ENCODE data around the gene AFAP1. TPM values are rescaled to one million over a fixed set of nuclear protein-coding genes. Genes with fewer than 3 reads are reported as not detected.

AFAP1 gene
- polyA plus RNA-seq, 1 experiment: 48.5 TPM

DNA sequence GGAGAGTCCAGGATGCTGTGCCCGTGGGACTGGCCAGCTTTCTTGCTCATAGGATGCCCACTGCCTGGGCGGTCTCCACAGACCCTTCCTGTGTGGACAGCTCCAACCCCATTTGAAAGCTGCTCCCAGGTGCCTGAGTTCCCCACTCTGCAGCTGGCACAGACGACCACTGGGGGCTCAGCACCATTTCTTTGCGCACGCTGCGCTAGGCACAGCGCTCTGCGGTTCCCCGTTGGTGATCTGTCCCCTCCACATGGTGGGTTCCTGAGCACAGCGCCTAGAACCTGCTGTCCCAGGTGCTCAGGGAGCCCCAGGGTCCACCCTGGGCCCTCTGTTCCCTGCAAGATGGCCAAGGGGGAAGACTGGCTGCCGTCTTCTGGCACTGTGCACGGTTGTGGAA lies 45.4 kb upstream of the AFAP1 start:
- no peak for DNase-seq (ENCODE audit: low read depth)
- TF ChIP-seq CTCF (IDR thresholded peaks at IDR 0.05; ENCODE audit: insufficient read depth, low read depth, low read length): no peak
- ChIA-PET CTCF (interaction anchor here (1.3 to 6.3 kb wide), 3 partner anchors 31 to 180 kb away, joined by 3 to 151 read pairs (median 13); no protein-coding TSS in a partner anchor), POLR2A (no interaction called here)
- Histone ChIP-seq H3K4me3 (ENCODE audit: low read depth, low read length) (no peak overlapping the region), H3K27me3 (ENCODE audit: control insufficient read depth, insufficient read depth, low read length) (no peaks in the 10 kb centered on the region), H3K36me3 (ENCODE audit: control insufficient read depth, insufficient read depth, low read length) (no peaks in the 10 kb centered on the region)

GRCh38 chr4:7984286-7984925 lies 44.7 kb upstream of the AFAP1 start:
- ChIA-PET POLR2A (no interaction called here), CTCF (interaction anchor here (1.3 to 6.3 kb wide), 2 partner anchors 32 to 179 kb away, joined by 3 to 151 read pairs; no protein-coding TSS in a partner anchor)
- no peak for TF ChIP-seq CTCF (IDR thresholded peaks at IDR 0.05; ENCODE audit: insufficient read depth, low read depth, low read length)
- DNase-seq (ENCODE audit: low read depth): no peak
- H3K27me3 ChIP-seq (ENCODE audit: control insufficient read depth, insufficient read depth, low read length): no peaks in the 10 kb centered on the region
- H3K36me3 ChIP-seq (ENCODE audit: control insufficient read depth, insufficient read depth, low read length): no peaks in the 10 kb centered on the region
- H3K4me3 ChIP-seq (ENCODE audit: low read depth, low read length): no peak overlapping the region

DNA sequence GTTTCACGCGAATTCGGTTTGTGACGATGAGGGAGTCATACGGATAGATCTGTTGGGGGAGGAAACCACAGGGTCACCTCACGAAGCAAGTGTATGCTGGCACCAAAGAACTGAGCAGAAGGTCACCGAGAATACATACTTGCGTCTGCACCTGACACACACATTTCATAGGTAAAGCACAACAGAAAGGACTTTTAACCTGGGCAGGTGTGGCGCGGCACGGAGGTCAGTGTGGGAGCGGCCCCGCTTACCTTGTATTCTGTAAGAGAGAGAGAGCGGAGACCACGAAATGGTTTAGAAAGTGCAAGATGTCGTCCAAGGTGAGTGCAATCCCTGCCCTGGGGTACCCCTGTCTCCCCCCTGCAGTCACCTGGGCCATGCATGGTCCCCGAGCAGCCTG lies 43.6 kb upstream of the AFAP1 start:
- TF ChIP-seq CTCF (IDR thresholded peaks at IDR 0.05; ENCODE audit: insufficient read depth, low read depth, low read length): no peak
- ChIA-PET CTCF (interaction anchor here (1.8 kb wide), 1 partner anchor 171 kb away, joined by 5 read pairs; no protein-coding TSS in a partner anchor), POLR2A (no interaction called here)
- no peak overlapping the region for H3K4me3 ChIP-seq (ENCODE audit: low read depth, low read length)
- no peak for DNase-seq (ENCODE audit: low read depth)
- H3K36me3 ChIP-seq (ENCODE audit: control insufficient read depth, insufficient read depth, low read length): no peaks in the 10 kb centered on the region
- no peaks in the 10 kb centered on the region for H3K27me3 ChIP-seq (ENCODE audit: control insufficient read depth, insufficient read depth, low read length)

DNA sequence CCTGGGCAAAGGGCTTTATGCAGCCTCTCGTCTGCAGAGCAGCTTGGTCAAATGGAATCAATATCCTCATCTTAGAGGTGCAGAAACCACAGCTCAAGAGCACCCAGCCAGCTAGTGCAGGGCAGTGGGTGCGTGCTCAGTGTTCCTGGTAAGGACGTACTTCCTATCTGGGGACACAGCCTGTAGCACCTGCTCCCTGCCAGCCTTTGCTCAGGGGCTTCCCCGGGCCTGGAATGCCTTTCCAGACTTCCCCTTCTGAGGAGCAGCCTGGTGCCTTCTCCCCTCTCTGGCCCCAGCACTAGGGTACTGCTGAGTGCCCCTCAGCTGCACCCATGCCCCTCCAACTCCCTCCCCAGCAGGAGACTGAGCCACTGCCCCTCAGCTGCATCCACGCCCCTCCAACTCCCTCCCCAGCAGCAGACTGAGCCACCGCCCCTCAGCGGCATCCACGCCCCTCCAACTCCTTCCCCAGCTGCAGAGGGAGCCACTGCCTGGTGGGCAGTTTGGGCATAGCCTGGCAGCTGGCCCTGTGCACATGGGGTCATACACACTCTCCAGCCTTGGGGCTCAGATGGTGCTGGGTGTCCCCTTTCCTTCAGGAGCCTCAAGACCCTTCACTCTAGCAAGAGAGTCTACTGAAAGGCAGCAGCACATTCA lies 42.2 kb upstream of the AFAP1 start:
- no peak for TF ChIP-seq CTCF (IDR thresholded peaks at IDR 0.05; ENCODE audit: insufficient read depth, low read depth, low read length)
- Histone ChIP-seq H3K36me3 (ENCODE audit: control insufficient read depth, insufficient read depth, low read length) (no peaks in the 10 kb centered on the region), H3K4me3 (ENCODE audit: low read depth, low read length) (no peak overlapping the region), H3K27me3 (ENCODE audit: control insufficient read depth, insufficient read depth, low read length) (no peaks in the 10 kb centered on the region)
- DNase-seq (ENCODE audit: low read depth): no peak
- CTCF ChIA-PET: interaction anchor here (0.9 to 1.8 kb wide), 3 partner anchors 44 to 169 kb away, joined by 3 to 6 read pairs (median 5); no protein-coding TSS in a partner anchor
- POLR2A ChIA-PET: interaction anchor here (1.0 kb wide), 1 partner anchor 86 kb away, joined by 3 read pairs; no protein-coding TSS in a partner anchor

GRCh38 chr4:7980036-7980435 lies 40.4 kb upstream of the AFAP1 start:
- no peaks in the 10 kb centered on the region for H3K27me3 ChIP-seq (ENCODE audit: control insufficient read depth, insufficient read depth, low read length)
- no peak for TF ChIP-seq CTCF (IDR thresholded peaks at IDR 0.05; ENCODE audit: insufficient read depth, low read depth, low read length)
- POLR2A ChIA-PET: no interaction called here
- no peak overlapping the region for H3K4me3 ChIP-seq (ENCODE audit: low read depth, low read length)
- DNase-seq (ENCODE audit: low read depth): no peak
- H3K36me3 ChIP-seq (ENCODE audit: control insufficient read depth, insufficient read depth, low read length): no peaks in the 10 kb centered on the region
- CTCF ChIA-PET: interaction anchor here (1.2 to 2.8 kb wide), 3 partner anchors 42 to 178 kb away, joined by 3 to 8 read pairs (median 5); no protein-coding TSS in a partner anchor

All from BJ (cell line).